SK-N-SH treated with all-trans-retinoic acid at 6 μM for 48 hours (cell line): ENCODE measurements around the gene PRKCE.
"Not testable (repeated sequence)": the region's sequence is repeated elsewhere in the genome, so short reads cannot be mapped to it uniquely, and the experiment has no call there.

Experiments used
- ATAC-seq: fragments of 200-7000 bp; cut with Tn5 transposase; 3 replicates; pipeline ENCODE4 v1.9.1; 2020; ENCODE audit warnings: mild to moderate bottlenecking, moderate library complexity
- ARNTL ChIP-seq: fragments of 450-650 bp; formaldehyde crosslinking; IDR thresholded peaks from 2 replicates; pipeline ENCODE4 v1.5.0; 2020; ENCODE audit warnings: low read depth, mild to moderate bottlenecking, moderate library complexity, borderline replicate concordance
- BACH2 ChIP-seq: fragments of 250-450 bp; sonication (Bioruptor Pico); IDR thresholded peaks from 2 replicates; pipeline ENCODE4 v1.9.0; 2021; ENCODE audit warnings: mild to moderate bottlenecking, borderline replicate concordance
- ESRRG ChIP-seq: fragments of 250-450 bp; sonication (Bioruptor Pico); IDR thresholded peaks from 2 replicates; pipeline ENCODE4 v1.6.1; 2021; ENCODE audit warnings: mild to moderate bottlenecking
- GLIS3 ChIP-seq: fragments of 250-450 bp; sonication (Bioruptor Pico); IDR thresholded peaks from 2 replicates; pipeline ENCODE4 v1.5.0; 2020; ENCODE audit warnings: mild to moderate bottlenecking, moderate library complexity
- ISL1 ChIP-seq: fragments of 250-450 bp; sonication (Bioruptor Pico); IDR thresholded peaks from 2 replicates; pipeline ENCODE4 v2.1.2; 2022; ENCODE audit warnings: mild to moderate bottlenecking, moderate library complexity
- OSR1 ChIP-seq: fragments of 250-450 bp; sonication (Bioruptor Pico); IDR thresholded peaks from 2 replicates; pipeline ENCODE4 v1.8.0; 2022; ENCODE audit warnings: moderate library complexity, mild to moderate bottlenecking, inconsistent platforms
- POU6F1 ChIP-seq: fragments of 250-450 bp; sonication (Bioruptor Pico); IDR thresholded peaks from 2 replicates; pipeline ENCODE4 v1.8.0; 2021; ENCODE audit warnings: low read depth, mild to moderate bottlenecking, moderate library complexity, borderline replicate concordance
- PPARA ChIP-seq: fragments of 250-450 bp; sonication (Bioruptor Pico); IDR thresholded peaks from 2 replicates; pipeline ENCODE4 v1.5.0; 2020; ENCODE audit warnings: mild to moderate bottlenecking, borderline replicate concordance
- TCF4 ChIP-seq: fragments of 250-450 bp; sonication (Bioruptor Pico); IDR thresholded peaks from 2 replicates; pipeline ENCODE4 v1.8.0; 2021; ENCODE audit warnings: mild to moderate bottlenecking, moderate library complexity, borderline replicate concordance
- TOX ChIP-seq: fragments of 250-450 bp; sonication (Bioruptor Pico); IDR thresholded peaks from 2 replicates; pipeline ENCODE4 v1.8.0; 2021; ENCODE audit warnings: mild to moderate bottlenecking, moderate library complexity, borderline replicate concordance
- ZC3H10 ChIP-seq: fragments of 250-450 bp; sonication (Bioruptor Pico); IDR thresholded peaks from 2 replicates; pipeline ENCODE4 v1.5.1; 2021; ENCODE audit warnings: mild to moderate bottlenecking, moderate library complexity
- ZFP3 ChIP-seq: fragments of 250-450 bp; sonication (Bioruptor Pico); IDR thresholded peaks from 2 replicates; pipeline ENCODE4 v1.5.0; 2020; ENCODE audit warnings: mild to moderate bottlenecking, moderate library complexity
- ZFP30 ChIP-seq: fragments of 450-650 bp; formaldehyde crosslinking; IDR thresholded peaks from 2 replicates; pipeline ENCODE4 v1.5.0; 2022; ENCODE audit warnings: mild to moderate bottlenecking, moderate library complexity
- ZNF565 ChIP-seq: fragments of 450-650 bp; formaldehyde crosslinking; conservative IDR thresholded peaks from 2 replicates; pipeline ENCODE4 v1.5.0; 2020; ENCODE audit warnings: low read depth, mild to moderate bottlenecking, moderate library complexity
- ZNF70 ChIP-seq: fragments of 450-650 bp; formaldehyde crosslinking; IDR thresholded peaks from 2 replicates; pipeline ENCODE4 v1.5.0; 2020; ENCODE audit warnings: mild to moderate bottlenecking, moderate library complexity
- ZNF8 ChIP-seq: fragments of 450-650 bp; formaldehyde crosslinking; IDR thresholded peaks from 2 replicates; pipeline ENCODE4 v1.5.0; 2020; ENCODE audit warnings: mild to moderate bottlenecking, moderate library complexity
- TF ChIP-seq, protein P1 (sequence below): fragments of 250-450 bp; sonication (Bioruptor Pico); IDR thresholded peaks from 2 replicates; pipeline ENCODE4 v1.5.0; 2020; ENCODE audit warnings: mild to moderate bottlenecking, moderate library complexity
- TF ChIP-seq, protein P2 (sequence below): fragments of 250-450 bp; sonication (Bioruptor Pico); IDR thresholded peaks from 2 replicates; pipeline ENCODE4 v1.5.1; 2021; ENCODE audit warnings: mild to moderate bottlenecking, moderate library complexity
- TF ChIP-seq, protein P3 (sequence below): fragments of 250-450 bp; sonication (Bioruptor Pico); IDR thresholded peaks from 2 replicates; pipeline ENCODE4 v1.8.0; 2020; ENCODE audit warnings: mild to moderate bottlenecking, moderate library complexity, borderline replicate concordance
- TF ChIP-seq, protein P4 (sequence below): fragments of 250-450 bp; sonication (Bioruptor Pico); IDR thresholded peaks from 2 replicates; pipeline ENCODE4 v1.5.1; 2020; ENCODE audit warnings: low read depth, mild to moderate bottlenecking, moderate library complexity

PRKCE gene

GRCh38 chr2:45915523-45915922 lies 264.0 kb downstream of the PRKCE start:
- no peak for ATAC-seq
- no peak for TF ChIP-seq GLIS3 (CRISPR knock-in tag)
- TF ChIP-seq, protein P1, sequence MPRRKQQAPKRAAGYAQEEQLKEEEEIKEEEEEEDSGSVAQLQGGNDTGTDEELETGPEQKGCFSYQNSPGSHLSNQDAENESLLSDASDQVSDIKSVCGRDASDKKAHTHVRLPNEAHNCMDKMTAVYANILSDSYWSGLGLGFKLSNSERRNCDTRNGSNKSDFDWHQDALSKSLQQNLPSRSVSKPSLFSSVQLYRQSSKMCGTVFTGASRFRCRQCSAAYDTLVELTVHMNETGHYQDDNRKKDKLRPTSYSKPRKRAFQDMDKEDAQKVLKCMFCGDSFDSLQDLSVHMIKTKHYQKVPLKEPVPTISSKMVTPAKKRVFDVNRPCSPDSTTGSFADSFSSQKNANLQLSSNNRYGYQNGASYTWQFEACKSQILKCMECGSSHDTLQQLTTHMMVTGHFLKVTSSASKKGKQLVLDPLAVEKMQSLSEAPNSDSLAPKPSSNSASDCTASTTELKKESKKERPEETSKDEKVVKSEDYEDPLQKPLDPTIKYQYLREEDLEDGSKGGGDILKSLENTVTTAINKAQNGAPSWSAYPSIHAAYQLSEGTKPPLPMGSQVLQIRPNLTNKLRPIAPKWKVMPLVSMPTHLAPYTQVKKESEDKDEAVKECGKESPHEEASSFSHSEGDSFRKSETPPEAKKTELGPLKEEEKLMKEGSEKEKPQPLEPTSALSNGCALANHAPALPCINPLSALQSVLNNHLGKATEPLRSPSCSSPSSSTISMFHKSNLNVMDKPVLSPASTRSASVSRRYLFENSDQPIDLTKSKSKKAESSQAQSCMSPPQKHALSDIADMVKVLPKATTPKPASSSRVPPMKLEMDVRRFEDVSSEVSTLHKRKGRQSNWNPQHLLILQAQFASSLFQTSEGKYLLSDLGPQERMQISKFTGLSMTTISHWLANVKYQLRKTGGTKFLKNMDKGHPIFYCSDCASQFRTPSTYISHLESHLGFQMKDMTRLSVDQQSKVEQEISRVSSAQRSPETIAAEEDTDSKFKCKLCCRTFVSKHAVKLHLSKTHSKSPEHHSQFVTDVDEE: no peak
- TF ChIP-seq ZFP3: no peak
- TF ChIP-seq ESRRG (CRISPR knock-in tag): no peak
- TF ChIP-seq ZC3H10: no peak
- TF ChIP-seq, all 23 proteins: peak for 0

GRCh38 chr2:45917561-45918176 lies 266.2 kb downstream of the PRKCE start:
- ATAC-seq: not testable (repeated sequence)

- no peak for ATAC-seq
These were observed 267.1 kb downstream of the PRKCE start for GRCh38 chr2:45918463-45919159.

More at GRCh38 chr2:45918463-45919159, 267.1 kb downstream of the PRKCE start:
- TF ChIP-seq PPARA (CRISPR knock-in tag): no peak
- TF ChIP-seq ZNF70 (CRISPR knock-in tag): no peak
- TF ChIP-seq ESRRG (CRISPR knock-in tag): no peak
- no peak for TF ChIP-seq ZNF565 (CRISPR knock-in tag)
- TF ChIP-seq ARNTL (CRISPR knock-in tag): no peak
- TF ChIP-seq, protein P1: no peak
- no peak for TF ChIP-seq ZNF8 (CRISPR knock-in tag)
- TF ChIP-seq ISL1 (CRISPR knock-in tag): no peak
- TF ChIP-seq OSR1 (CRISPR knock-in tag): no peak
- TF ChIP-seq, protein P2, sequence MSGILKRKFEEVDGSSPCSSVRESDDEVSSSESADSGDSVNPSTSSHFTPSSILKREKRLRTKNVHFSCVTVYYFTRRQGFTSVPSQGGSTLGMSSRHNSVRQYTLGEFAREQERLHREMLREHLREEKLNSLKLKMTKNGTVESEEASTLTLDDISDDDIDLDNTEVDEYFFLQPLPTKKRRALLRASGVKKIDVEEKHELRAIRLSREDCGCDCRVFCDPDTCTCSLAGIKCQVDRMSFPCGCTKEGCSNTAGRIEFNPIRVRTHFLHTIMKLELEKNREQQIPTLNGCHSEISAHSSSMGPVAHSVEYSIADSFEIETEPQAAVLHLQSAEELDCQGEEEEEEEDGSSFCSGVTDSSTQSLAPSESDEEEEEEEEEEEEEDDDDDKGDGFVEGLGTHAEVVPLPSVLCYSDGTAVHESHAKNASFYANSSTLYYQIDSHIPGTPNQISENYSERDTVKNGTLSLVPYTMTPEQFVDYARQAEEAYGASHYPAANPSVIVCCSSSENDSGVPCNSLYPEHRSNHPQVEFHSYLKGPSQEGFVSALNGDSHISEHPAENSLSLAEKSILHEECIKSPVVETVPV: no peak
- no peak for TF ChIP-seq ZFP30 (CRISPR knock-in tag)
- TF ChIP-seq TOX: no peak
- TF ChIP-seq, protein P3, sequence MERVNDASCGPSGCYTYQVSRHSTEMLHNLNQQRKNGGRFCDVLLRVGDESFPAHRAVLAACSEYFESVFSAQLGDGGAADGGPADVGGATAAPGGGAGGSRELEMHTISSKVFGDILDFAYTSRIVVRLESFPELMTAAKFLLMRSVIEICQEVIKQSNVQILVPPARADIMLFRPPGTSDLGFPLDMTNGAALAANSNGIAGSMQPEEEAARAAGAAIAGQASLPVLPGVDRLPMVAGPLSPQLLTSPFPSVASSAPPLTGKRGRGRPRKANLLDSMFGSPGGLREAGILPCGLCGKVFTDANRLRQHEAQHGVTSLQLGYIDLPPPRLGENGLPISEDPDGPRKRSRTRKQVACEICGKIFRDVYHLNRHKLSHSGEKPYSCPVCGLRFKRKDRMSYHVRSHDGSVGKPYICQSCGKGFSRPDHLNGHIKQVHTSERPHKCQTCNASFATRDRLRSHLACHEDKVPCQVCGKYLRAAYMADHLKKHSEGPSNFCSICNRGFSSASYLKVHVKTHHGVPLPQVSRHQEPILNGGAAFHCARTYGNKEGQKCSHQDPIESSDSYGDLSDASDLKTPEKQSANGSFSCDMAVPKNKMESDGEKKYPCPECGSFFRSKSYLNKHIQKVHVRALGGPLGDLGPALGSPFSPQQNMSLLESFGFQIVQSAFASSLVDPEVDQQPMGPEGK: no peak
- TF ChIP-seq ZC3H10: no peak
- TF ChIP-seq POU6F1 (CRISPR knock-in tag): no peak
- TF ChIP-seq, protein P4, sequence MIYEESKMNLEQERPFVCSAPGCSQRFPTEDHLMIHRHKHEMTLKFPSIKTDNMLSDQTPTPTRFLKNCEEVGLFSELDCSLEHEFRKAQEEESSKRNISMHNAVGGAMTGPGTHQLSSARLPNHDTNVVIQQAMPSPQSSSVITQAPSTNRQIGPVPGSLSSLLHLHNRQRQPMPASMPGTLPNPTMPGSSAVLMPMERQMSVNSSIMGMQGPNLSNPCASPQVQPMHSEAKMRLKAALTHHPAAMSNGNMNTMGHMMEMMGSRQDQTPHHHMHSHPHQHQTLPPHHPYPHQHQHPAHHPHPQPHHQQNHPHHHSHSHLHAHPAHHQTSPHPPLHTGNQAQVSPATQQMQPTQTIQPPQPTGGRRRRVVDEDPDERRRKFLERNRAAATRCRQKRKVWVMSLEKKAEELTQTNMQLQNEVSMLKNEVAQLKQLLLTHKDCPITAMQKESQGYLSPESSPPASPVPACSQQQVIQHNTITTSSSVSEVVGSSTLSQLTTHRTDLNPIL: no peak
- TF ChIP-seq BACH2: no peak
- TF ChIP-seq TCF4 (CRISPR knock-in tag): no peak
- no peak for TF ChIP-seq GLIS3 (CRISPR knock-in tag)
